HEK293T (cell line): ENCODE data around the gene RASD1.

Source experiments
- BHLHE40 ChIP-seq: fragments of 450-650 bp; IDR thresholded peaks from 2 replicates; pipeline ENCODE4 v1.6.1; 2016; ENCODE audit warnings: mild to moderate bottlenecking, moderate library complexity, borderline replicate concordance
- CTBP1 ChIP-seq: fragments of 450-650 bp; IDR thresholded peaks from 2 replicates; pipeline ENCODE4 v1.6.1; 2016; ENCODE audit warnings: borderline replicate concordance
- ELF4 ChIP-seq: fragments of 450-650 bp; IDR thresholded peaks from 2 replicates; pipeline ENCODE4 v1.6.1; 2017; ENCODE audit warnings: antibody characterized with exemption
- FOXA1 ChIP-seq: fragments of 450-650 bp; IDR thresholded peaks from 2 replicates; pipeline ENCODE4 v1.6.1; 2016; ENCODE audit warnings: mild to moderate bottlenecking
- FOXK2 ChIP-seq: fragments of 450-650 bp; IDR thresholded peaks from 2 replicates; pipeline ENCODE4 v1.6.1; 2016; ENCODE audit warnings: mild to moderate bottlenecking
- FOXM1 ChIP-seq: fragments of 450-650 bp; IDR thresholded peaks from 2 replicates; pipeline ENCODE4 v1.6.1; 2017; ENCODE audit warnings: mild to moderate bottlenecking, borderline replicate concordance
- HDGF ChIP-seq: fragments of 450-650 bp; IDR thresholded peaks from 2 replicates; pipeline ENCODE4 v1.6.1; 2017; ENCODE audit warnings: antibody characterized with exemption, borderline replicate concordance
- LEF1 ChIP-seq: fragments of 450-650 bp; IDR thresholded peaks from 2 replicates; pipeline ENCODE4 v1.6.1; 2017; ENCODE audit warnings: mild to moderate bottlenecking, borderline replicate concordance
- NFRKB ChIP-seq: fragments of 450-650 bp; IDR thresholded peaks from 2 replicates; pipeline ENCODE4 v1.6.1; 2016; ENCODE audit warnings: mild to moderate bottlenecking, moderate library complexity
- SP1 ChIP-seq: fragments of 450-650 bp; IDR thresholded peaks from 2 replicates; pipeline ENCODE4 v1.6.1; 2017
- SUZ12 ChIP-seq: fragments of 450-650 bp; IDR thresholded peaks from 2 replicates; pipeline ENCODE4 v1.6.1; 2016; ENCODE audit warnings: mild to moderate bottlenecking
- TARDBP ChIP-seq: fragments of 450-650 bp; IDR thresholded peaks from 2 replicates; pipeline ENCODE4 v1.6.1; 2016
- ZNF384 ChIP-seq: fragments of 450-650 bp; IDR thresholded peaks from 2 replicates; pipeline ENCODE4 v1.6.1; 2016
- TF ChIP-seq, protein P1 (sequence below): fragments of 450-650 bp; IDR thresholded peaks from 2 replicates; pipeline ENCODE4 v1.6.1; 2016

DNA sequence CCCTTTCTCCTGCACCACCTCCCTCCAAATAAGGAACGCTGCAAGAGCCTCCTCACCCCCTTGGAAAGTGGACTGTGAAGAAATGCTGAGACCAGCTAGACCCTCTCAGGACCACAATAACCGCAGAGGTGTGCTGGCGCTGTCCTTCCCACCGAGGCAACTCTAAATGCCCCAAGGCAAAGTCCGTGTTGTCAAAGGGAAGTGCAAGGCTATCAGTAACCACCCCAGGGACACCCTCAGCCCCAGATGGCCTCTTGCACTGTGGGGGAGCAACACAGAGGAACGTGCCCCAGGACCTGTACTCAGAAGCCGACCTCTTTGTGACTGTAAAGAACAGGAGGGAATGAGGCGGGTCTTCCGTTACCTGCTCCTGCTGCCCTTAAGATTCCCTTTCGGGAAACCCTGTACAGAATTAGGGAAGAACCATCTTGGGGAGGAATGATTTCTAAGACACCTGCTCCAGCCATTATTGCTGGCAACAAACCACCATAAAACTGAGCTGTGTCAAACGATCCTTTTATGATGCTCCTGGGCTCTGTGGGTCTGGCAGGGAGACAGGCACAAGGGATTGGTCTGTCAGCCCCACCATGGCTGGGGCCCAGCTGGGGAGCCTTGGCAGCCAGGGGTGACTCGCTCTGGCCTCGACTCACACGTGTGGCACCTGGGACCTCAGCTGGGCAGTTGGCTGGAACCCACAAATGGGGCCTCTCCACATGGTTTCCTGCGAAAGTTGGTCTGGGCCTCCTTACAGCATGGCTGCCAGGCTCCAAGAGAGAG, 34.0 kb downstream of the RASD1 start:
- TF ChIP-seq FOXM1 = no peak
- no peak for TF ChIP-seq ELF4
- TF ChIP-seq CTBP1 = no peak
- TF ChIP-seq LEF1 = no peak
- no peak for TF ChIP-seq FOXK2
- TF ChIP-seq BHLHE40 = no peak
- TF ChIP-seq, protein P1, sequence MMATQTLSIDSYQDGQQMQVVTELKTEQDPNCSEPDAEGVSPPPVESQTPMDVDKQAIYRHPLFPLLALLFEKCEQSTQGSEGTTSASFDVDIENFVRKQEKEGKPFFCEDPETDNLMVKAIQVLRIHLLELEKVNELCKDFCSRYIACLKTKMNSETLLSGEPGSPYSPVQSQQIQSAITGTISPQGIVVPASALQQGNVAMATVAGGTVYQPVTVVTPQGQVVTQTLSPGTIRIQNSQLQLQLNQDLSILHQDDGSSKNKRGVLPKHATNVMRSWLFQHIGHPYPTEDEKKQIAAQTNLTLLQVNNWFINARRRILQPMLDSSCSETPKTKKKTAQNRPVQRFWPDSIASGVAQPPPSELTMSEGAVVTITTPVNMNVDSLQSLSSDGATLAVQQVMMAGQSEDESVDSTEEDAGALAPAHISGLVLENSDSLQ = no peak
- no peak for TF ChIP-seq TARDBP
- TF ChIP-seq FOXA1 = no peak
- TF ChIP-seq NFRKB = no peak
- no peak for TF ChIP-seq SUZ12
- no peak for TF ChIP-seq SP1
- no peak for TF ChIP-seq ZNF384
- TF ChIP-seq HDGF = no peak
